UCSD-AML1 (cell line): ENCODE results near the gene ATP9B.

Experiments
- DNase-seq: peaks from one replicate; lab custom pipeline; 2025; ENCODE audit not compliant: unreplicated experiment; lab: John Stamatoyannopoulos, UW

ATP9B gene

DNA sequence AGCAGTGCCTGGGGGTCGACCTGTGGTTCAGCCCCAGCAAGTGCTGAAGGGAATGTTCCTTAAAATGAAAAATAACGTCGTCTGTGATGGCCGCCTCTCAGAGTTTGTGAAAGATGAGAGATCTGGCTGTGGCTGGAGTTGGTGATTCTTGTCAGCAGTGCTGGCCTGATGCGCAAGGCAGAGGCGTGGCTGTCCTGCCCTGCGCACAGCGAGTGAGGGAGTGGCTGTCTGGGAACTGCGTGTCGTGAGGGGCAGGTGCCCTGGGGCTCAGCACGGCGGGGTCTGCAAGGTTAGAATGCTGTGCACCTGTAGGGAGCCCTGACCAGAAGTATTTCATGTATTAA, 335.3 kb downstream of the ATP9B start:
- no peak for DNase-seq

DNA sequence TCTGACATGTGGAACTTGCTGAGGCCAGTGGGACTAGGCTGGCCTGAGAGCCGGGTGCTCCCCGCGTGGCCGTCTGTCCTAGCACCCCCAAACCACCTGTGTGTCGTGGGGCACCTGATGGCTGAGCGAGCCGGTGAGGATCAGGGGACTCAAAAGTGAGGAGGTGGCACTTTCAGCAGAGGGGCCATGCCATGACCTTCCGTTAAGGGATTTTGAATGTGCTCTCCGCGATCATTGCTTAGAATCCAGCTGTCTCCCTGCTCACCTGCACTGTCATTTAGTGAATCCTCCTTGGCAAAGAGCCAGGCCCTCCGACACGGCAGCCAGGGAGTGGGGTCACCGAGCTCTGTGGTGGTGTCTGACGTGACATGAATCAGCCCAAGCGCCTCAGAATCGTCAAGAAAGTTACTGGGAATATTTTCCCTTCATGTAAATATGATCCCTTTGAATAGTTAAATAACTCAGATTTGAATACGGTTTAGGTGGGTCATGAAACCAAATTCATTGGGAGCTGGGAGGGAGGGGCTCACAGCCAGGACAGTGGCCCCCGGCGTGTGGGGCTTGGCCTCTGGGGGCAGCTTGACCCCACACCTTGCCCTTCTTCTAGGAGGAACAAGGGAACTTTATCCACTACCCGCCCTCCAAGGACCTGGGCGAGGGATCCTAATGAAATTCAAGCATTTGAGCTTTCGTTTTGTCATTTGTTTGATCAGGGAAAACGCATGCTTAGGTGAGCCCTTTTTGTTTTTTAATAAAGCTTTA, 336.0 kb downstream of the ATP9B start:
- DNase-seq: no peak

DNA sequence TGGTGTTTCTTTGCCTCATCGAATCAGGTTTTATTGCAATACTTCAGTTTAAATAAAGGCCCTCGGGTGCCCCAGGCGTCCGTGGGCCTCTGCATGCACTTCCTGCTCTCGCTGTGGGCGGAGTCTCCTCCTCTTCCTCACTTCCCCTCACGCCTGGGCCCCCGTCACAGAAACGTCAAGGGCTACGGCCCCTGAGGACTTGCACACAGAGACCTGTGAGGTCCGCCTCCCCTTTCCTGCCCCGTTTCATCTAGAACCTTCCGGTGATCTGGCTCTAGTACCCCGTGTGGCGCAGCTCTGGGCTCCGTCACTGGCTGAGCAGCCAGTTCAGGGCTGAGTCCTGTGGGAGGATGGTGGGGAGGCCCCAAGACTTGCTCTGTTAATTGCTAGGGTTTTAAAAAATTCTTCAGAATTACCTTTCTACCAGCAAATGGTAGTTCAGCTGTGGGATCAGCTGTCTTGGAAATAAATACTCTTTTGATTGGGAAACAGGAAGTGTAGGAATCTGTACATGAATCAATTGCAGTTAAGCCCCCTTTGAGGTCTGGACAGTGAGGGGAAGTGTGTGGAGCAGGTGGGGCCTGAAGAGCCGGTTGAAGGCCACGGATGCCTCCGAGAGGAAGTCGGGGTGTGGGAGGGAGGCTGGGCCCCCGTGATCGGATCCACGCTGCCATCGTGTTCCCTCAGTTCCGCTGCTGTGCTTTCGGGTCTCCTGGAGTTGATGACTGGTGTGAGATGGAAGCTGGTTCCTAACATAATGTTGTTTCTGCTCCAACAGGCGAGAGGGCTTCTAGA, 336.8 kb downstream of the ATP9B start:
- peak; percentile 78 for DNase-seq

DNA sequence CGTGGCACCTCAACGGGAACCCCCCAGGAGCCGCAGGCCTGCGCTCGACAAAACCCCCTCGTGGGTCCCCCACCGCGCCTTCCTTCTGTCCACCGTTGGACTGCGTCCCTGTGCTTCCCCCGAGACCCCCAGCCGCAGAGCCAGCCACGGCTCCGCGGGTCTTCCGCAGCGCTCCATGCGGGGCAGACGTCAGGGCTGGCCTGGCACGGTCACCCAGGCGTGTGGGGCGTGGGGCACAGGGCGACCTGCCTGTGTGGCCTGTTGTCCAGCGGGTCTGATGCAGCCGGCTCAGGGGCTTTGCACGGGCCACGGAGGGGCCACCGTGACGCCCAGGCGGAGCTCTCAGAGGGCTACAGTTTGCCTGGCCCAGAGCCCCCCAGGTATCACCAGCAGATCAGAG, 337.5 kb downstream of the ATP9B start:
- DNase-seq: no peak

DNA sequence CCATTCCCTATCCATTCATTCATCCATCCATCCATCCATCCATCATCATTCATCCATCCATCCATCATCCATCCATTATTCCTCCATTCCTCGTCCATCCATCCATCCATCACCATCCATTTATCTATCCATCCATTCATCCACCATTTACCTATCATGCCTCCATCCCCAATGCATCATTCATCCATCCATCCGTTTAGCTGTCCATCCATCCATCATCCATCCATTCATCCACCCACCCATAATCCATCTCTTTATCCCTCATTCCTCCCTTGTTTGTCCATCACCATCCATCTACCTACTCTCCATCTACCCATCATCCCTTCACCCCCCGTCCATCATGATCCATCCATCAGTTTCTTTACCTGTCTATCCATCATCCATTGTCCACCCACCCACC, 340.1 kb downstream of the ATP9B start:
- DNase-seq: no peak

DNA sequence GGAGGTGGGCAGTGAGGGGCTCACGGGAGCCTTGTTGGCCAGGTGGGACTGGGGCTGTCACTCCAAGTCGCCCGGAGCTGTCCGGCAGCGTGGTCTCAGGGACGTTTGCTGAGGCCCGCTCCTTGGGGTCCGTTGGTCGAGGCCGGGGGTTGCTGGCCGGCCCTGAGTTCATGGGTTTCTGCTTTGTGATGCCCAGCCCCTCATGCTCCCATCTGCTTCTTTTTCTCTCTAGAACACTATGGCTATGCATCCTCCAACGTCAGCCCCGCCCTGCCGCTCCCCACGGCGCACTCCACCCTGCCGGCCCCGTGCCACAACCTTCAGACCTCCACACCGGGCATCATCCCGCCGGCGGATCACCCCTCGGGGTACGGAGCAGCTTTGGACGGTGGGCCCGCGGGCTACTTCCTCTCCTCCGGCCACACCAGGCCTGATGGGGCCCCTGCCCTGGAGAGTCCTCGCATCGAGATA, 341.0 kb downstream of the ATP9B start:
- DNase-seq: no peak

DNA sequence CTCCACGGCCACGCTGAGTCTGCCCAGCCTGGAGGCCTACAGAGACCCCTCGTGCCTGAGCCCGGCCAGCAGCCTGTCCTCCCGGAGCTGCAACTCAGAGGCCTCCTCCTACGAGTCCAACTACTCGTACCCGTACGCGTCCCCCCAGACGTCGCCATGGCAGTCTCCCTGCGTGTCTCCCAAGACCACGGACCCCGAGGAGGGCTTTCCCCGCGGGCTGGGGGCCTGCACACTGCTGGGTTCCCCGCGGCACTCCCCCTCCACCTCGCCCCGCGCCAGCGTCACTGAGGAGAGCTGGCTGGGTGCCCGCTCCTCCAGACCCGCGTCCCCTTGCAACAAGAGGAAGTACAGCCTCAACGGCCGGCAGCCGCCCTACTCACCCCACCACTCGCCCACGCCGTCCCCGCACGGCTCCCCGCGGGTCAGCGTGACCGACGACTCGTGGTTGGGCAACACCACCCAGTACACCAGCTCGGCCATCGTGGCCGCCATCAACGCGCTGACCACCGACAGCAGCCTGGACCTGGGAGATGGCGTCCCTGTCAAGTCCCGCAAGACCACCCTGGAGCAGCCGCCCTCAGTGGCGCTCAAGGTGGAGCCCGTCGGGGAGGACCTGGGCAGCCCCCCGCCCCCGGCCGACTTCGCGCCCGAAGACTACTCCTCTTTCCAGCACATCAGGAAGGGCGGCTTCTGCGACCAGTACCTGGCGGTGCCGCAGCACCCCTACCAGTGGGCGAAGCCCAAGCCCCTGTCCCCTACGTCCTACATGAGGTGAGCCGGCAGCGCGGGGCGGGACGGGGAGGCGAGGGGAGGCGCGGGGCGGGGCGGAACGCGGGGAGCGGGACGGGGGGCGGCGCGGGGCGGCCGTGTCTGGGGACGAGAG, 341.8 kb downstream of the ATP9B start:
- no peak for DNase-seq

DNA sequence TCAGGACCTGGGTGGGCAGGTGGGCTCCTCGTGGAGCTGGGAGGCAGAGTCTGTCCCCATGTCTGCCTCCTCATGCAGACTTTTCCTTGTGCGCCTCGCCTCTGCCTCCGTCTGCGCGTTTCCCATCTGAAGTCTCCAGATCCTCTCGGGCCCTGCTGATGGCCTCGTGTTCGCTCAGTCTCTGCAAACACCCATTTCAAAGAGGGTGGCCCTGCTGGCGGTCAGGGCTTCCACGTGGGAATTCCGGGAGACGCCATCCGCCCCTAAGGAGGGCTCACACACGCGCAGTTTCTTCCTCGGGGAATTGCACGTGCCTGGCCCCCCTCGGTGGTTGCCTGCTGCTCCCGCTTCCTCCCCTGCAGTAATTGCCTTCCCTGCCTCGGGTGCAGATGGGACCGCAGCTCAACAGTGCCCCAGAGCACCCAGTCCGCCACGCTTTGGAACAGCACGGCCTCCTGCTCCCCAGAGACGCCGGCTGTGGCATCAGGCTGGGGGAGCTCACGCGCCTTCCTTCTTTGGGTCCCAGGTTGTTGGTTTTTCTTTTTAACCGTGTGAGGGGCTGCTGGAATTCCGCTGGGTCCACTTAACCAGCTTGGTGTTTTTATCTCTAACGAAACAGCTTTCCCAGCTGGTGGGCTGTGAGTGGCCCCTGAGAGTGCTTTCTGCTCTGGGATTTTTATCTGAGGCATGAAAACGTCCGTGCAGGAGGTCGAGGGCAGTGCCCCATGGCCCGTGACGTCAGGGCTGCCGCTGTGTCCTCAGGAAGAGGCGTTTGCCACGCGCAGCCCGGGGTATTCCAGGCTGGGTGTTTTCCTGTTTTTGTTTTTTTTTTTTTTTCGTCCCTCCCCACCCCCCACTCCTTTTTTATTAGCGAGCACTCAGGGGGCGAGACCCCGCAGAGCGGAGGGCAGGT, 342.7 kb downstream of the ATP9B start:
- DNase-seq: no peak

DNA sequence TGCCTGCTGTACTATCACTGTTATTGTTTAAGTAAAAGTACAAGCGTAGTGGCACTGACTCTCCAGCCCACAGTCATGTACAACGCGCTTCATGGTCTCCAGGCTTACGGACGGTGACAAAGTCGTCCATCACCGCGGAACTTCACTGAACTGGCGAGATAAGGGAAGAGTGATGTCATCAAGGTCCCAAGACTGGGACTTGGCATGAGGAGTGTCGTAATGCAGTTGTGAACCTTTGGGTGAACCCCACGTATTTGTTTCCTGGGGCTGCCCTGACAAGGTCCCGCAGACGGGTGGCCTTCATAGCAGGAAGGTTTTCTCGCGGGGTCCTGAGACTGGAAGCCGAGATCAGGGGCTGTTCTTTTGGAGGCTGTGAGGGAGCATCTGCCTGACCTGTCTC, 343.8 kb downstream of the ATP9B start:
- DNase-seq: no peak

DNA sequence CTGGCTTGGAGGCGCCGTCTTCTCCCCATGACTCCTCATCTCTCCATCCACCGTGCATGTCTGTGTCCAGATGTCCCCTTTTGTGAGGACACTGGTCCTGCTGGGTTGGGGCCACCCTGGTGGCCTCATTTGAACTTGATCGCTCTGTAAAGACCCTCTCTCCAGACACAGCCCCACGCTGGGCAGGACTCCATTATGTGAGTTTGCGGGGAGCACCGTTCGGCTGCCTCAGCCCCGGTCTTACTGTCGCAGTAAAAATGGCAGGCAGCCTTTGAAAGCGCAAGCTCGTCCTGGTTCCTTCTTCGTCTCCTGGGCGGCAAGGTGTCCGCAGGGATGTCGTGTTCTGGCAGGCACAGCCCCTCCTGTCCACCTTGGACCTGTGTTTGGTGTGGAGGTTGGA, 344.2 kb downstream of the ATP9B start:
- no peak for DNase-seq

DNA sequence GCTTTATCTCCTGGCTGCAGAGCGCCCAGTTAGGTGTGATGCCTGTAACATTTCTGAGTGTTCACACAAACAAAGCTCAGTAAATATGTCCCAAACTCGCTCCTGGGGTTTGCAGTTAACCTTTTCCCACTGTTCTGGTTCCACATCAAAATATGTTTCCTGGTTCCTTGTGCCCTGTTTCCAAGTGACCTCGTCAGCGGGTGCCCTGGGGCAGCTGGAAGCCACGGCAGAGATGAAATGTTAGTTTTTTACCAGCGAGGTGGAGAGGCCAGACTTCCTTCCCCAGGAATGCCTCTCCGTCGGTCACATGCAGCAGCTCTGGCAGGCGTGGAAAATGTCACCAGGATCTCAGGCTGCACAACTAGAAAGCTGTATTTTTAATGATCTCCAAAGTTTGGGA, 344.7 kb downstream of the ATP9B start:
- no peak for DNase-seq

DNA sequence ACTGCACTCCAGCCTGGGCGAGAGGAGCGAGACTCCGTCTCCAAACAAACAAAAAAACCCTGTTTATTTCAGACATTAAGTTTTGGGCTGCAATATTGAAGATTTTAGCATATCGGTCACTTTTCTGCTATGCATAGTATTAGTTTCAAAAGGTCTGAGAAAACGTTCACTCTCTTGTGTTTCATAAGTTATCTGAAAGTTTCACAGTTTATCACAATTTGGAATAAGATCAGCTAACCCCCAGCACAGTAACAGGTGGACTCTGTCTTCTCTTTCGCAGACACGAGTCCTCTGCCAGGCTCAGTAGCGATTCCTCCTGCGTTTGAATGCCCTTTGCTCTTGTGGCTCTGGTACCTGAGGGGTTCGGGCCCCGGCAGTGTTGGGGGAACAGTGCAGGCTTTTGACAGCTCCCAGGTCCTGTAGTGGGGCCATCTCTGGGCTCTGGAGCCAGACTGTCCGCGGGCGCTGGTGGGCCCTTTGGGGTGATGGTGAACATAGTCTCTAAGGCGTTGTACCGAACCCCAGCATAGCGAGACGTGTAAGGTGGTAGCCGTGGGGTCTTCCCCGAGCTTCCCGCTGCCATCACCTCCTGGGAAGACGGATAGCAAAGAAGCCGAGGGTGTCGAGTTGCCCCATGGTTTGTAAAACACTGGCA, 347.0 kb downstream of the ATP9B start:
- DNase-seq: no peak

DNA sequence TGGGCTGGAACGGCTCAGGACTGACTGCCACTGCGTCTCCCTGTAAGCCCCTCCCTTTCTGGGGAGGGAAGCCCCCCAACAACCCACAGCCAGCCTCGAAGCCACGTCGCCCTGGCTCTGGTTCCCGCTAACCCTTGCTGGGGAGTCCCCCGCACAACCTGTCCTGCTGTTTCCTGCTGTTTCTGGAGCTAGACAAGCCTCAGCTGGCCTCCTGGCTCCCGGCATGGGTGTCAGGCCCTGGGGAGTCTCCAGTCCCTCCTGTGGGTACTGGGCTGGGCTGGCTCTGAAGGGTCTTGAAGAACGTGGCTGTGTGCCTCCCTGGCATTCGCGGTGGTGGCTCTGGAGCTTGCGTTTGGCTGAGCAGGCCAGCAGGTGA, 347.5 kb downstream of the ATP9B start:
- no peak for DNase-seq

DNA sequence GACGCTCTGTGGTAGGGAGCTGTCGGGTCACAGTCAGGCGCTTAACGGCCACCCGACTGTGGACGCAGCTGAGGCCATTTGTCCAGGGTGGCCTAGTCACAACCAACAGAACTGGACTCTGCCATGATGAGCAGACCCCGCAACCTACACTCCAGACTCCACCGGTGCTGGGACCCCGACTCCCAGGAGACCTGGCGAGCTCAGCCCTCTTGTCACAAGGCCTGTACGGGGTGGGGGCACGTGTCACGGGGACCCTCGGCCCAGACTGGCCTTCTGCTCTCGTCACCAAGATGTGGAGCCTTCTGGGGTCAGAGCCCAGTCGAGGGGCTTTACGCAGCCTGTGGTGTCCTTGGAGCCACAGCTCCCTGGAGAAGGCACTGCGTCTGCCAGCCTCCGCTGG, 349.0 kb downstream of the ATP9B start:
- no peak for DNase-seq

DNA sequence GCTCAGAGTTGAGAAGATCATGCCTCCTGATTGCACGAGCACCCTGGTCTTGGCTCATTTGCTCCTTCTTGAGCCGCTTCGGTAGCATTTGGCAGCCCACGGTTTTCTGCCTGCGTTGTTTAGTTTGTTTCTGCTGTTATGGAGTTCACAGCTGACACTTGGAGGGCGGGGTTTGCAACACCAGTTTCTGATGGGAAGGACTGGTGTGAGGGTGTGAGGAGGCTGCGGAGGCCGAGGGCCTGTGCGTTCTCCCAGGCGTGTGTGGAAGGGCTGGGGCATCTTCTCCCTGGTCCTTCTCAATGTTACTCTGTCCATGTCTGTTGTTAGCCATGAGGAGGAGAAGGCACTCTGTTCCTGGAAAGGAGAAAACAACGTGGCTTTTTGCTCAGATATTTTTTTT, 349.4 kb downstream of the ATP9B start:
- DNase-seq: no peak

DNA sequence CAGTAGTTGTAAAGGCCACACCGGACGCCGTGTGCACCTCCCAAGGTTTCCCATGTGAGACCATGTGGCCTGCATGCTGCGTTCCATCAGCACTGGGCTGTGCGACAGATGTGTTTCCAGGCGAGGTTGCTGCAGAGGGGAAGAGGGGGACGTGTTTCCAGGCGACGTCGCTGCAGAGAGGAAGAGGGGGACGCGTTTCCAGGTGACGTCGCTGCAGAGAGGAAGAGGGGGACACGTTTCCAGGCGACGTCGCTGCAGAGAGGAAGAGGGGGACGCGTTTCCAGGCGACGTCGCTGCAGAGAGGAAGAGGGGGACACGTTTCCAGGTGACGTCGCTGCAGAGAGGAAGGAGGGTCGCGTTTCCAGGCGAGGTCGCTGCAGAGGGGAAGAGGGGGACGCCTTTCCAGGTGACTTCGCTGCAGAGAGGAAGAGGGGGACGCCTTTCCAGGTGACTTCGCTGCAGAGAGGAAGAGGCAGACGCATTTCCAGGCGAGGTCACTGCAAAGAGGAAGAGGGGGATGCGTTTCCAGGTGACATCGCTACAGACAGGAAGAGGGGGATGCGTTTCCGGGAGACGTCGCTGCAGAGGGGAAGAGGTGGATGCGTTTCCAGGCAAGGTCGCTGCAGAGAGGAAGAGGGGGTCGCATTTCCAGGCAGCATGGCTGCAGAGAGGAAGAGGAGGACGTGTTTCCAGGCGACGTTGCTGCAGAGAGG, 351.0 kb downstream of the ATP9B start:
- DNase-seq: no peak

DNA sequence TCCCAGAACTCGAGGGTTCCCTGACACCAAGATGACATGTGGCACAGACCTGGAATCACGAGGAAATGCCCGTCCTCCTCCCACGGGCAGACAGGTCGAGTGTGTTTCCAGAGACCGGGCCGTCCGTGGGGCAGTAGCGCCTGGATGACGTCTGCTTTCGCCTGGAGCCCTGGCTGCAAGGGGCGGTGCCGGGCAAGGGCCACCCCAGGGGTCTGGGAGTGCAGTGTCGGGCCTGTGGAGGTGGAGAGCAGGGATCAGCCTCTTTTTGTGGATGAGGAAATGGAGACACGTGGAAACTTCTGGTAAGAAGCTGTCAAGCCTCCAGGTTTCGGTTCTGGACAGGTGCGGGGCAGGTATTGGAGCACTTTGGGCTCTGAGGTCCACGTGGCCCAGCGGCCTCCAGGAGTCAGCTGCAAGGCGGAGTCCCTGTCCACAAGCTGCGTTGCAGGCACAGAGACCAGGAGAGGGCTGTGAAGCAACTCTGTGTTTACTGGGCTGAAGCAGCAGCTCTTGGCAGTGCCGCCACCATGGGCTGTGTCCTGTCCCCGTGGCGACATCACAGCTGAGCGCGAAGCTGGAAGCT, 352.2 kb downstream of the ATP9B start:
- no peak for DNase-seq

DNA sequence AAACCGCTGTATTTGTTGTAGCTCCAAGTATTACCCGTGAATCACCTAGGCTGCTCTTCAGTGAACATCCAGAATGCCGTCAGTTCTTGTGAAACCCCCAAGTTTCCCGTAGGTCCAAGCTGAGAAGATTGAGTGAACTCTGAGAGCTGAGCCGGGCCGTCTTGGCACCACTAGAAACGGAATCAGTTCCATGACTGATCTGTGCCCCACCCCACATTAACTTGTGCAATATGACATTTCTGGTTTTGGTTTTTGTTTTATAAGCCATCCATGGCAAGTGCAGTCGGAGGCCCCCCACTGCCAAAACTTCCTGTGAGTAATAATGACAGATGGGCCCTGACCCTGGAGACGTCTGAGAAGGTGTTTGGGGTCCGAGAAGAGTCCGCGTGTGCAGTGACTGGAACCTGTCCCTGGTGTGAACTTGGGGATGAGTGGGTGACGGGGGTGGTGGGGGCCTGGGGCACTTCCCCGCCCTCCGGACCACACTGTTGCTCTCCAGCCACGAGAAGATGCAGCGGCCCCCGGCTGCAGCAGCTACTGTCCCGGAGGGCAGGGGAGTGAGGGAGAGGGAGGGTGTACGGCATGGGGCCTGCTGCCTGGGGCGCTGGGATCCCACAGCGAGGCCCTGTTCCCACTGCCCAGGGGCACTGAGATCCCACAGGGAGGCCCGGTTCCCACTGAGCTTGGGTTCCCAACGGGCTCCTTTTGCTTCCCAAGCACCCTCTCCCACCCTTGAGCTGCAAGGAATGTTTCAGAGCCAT, 353.0 kb downstream of the ATP9B start:
- no peak for DNase-seq
